ENCODE measurements around the gene CACNB2.

The CACNB2 gene

GRCh38 chr10:18455086-18455884 lies 315.1 kb downstream of the CACNB2 start:
- no peak for DNase-seq (ENCODE audit: low read depth)

GRCh38 chr10:18456984-18457383 lies 316.8 kb downstream of the CACNB2 start:
- no peak for DNase-seq (ENCODE audit: low read depth)

DNA sequence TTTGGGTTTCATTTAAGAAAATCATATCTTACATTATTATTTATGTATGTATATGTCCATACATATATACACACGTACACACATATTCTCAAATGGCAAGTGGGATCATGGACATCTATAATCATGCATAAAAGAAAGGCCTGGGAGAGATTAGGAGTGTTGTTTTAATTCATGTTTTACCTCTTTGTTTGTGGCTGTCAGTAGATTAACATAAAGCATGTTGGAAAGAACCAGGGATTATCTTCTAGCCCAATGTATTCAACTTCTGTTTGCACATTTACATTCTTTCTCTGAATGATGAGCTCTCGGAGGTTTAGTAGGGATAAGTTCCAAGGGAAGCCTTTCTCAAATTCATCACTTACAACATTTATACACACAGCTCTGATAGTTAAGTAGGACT lies 319.8 kb downstream of the CACNB2 start:
- no peak for DNase-seq (ENCODE audit: low read depth)

DNA sequence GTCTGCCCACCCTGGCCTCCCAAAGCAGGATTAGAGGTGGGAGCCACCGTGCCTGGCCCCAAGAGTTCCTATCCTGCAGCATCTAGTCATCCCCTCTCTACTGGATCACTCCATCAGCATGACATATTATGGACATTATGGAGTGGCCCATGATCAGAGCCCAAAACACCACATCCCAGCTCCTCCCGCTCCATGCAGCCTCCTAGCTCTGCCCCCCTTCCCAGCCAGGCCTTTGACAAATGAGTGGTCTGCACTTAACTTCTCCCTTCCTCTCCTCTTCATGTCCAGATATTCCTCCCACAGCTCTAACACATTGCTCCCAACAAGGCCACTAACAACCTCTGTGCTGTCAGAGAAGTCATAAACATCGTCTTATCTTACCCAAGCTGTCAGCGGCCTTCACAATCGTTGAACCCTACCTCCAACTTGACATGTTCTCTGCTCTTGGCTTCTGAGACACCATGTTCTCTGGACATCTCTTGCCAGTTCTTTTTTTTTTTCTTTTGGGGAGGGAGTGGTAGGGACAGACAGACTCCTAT lies 323.5 kb downstream of the CACNB2 start:
- DNase-seq (ENCODE audit: low read depth) = no peak

GRCh38 chr10:18469125-18469524 lies 328.9 kb downstream of the CACNB2 start:
- no peak for DNase-seq (ENCODE audit: low read depth)

DNA sequence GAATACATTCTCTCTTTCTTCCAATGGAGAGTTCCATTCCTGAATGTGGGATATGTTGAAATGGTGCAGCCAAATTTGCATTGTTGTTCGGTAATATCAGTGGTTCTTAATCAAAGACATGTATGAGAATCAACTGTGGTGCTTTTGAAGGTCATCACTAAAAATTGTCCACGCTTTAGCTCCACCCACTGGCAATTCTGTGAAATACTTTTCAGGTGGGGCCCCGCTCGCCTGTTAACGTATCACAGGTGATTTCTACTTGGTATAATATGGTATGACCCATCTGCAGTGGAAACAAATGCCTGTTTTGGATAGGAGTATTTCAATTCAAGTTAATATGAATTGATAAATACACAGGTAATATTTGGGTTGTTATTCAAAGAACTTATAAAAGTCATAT lies 332.8 kb downstream of the CACNB2 start:
- no peak for DNase-seq (ENCODE audit: low read depth)

DNA sequence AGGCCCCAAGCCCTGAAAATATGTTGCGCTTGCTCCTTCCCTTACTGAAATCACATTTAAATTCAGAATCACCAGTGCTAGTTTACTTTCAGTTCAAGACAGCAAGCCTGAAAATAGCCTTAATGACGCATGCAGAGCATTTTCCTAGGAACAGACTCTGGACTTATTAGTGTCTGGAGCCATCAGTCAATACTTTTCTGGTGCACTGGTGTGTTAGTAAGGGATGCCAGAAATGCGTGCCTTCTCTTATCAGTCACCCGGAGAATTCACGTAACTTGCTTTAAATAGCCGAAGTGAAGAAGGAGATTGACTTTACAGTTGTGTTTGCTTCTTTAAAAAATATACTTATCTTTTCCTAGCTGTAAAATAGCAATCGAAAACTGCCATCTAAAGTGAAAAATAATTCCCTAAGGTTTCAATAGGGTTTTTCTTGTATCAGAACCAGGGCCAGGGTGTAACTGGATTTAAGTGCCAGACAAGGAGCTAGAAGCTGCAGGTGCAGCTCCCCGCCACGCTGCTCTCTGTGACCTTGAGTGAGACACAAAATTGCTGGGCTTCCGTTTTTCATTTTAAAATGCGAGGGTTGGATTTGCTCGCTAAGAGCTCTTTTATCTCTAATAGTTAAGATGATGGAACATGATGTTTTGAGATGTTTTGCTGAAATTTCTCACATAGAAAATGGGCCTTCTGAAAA lies 333.3 kb downstream of the CACNB2 start:
- no peak for DNase-seq (ENCODE audit: low read depth)

- DNase-seq (ENCODE audit: low read depth) = no peak
Measured at GRCh38 chr10:18474118-18474455, 333.9 kb downstream of the CACNB2 start.

DNA sequence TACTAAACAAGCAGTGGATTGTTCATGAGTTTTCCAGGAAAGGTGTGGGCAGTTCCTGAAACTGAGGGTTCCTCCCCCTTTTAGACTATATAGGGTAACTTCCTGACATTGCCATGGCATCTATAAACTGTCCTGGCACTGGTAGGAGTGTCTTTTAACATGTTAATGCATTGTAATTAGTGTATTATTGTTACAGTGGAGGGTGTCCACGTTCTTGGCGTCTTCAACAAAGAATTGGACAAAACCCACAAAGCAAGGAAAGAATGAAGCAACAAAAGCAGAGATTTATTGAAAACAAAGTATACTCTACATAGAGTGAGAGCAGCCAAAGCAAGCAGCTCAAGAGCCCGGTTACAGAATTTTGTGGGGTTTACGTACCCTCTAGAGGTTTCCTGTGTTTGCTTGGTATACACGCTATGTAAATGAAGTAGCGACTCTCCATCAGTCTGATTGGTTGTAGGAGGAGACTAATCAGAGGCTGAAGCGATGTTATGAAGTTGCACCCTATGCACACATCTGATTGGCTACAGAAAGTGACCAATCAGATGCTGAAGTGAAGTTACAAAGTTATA lies 335.9 kb downstream of the CACNB2 start:
- no peak for DNase-seq (ENCODE audit: low read depth)

DNA sequence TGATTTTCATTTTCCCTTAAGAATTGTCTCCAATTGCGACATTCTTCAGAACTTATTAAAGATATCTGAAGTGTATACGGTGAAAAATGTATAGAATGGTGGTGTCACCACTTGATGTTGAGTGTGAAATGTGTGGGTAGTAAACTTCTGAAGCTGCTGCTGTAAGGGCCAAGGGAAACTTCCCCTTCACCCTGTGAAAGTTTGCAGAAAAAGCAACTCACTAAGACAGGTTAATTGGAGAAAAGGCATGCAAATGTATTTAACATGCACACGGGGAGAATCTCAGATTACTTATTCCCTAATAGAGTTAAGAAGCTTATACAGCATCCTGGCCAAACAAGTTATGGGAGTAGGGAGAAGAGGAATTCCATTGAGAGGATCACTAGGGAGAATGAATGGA lies 338.1 kb downstream of the CACNB2 start:
- no peak for DNase-seq (ENCODE audit: low read depth)

- no peak for DNase-seq (ENCODE audit: low read depth)
Measured at GRCh38 chr10:18479502-18479901, 339.3 kb downstream of the CACNB2 start.

- no peak for DNase-seq (ENCODE audit: low read depth)
Measured at GRCh38 chr10:18483516-18484186, 343.4 kb downstream of the CACNB2 start.

- DNase-seq (ENCODE audit: low read depth) = no peak
Measured at GRCh38 chr10:18486438-18486837, 346.2 kb downstream of the CACNB2 start.

DNA sequence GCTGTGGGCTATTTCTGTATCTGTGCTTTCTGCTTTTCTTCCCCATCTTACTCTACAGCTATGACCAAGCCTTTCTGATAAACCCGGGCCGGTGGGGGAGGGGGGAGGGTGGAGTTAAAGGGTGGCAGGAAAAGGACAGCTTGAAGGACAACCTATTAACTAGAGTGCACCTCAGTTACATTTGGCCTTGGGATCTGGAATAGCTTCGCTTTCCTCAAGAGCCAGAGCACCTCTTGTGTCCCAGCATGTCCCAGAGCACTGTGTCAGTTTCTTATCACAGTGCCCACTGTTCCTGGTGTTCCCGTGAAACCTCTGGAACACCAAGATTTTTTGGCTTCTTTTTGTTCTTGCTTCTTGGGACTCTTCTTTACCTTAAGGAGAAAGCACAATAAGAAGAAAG lies 350.5 kb downstream of the CACNB2 start:
- no peak for DNase-seq (ENCODE audit: low read depth)

DNA sequence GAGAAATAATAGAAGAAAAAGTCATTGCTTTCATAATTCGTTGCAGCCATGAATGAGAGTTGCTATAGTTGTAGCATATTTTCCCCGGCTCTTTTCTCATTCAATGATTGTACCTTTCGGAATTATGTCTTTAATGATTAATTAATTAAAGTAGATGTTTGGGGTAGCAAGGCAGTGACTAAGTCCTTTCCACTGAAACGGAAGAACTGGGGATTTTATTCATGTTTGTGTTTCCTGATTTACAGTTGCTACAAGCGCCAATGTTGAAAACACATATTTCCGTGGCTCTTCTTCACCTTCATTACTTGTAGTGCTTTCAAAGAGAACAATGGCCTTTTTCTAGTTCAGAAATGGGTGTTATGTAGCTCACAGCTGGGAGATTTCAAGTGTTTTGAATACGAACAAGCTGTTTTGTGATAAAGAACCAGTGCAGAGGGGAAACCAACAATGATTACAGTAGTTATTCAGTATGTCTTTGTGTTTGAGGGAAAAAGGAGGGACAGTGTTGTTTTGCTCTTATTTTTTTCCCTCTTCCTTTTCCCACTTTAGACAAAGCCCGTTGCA lies 357.7 kb downstream of the CACNB2 start:
- DNase-seq (ENCODE audit: low read depth) = no peak

- DNase-seq (ENCODE audit: low read depth) = no peak
Measured at GRCh38 chr10:18498998-18499397, 358.8 kb downstream of the CACNB2 start.

DNA sequence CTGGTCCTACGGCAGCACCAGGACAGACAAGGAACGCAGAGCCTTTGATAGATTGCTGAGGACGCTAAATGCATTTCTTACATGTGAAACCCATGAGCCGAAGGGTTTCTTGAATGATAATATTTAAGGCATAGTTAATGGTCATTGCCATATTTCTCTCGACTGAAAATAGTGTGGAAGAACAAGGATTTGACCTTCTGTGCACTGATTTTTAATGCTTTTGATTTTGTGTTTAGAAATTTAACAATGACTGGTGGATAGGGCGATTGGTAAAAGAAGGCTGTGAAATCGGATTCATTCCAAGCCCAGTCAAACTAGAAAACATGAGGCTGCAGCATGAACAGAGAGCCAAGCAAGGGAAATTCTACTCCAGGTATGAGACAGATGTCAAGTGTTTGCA lies 360.4 kb downstream of the CACNB2 start:
- no peak for DNase-seq (ENCODE audit: low read depth)

DNA sequence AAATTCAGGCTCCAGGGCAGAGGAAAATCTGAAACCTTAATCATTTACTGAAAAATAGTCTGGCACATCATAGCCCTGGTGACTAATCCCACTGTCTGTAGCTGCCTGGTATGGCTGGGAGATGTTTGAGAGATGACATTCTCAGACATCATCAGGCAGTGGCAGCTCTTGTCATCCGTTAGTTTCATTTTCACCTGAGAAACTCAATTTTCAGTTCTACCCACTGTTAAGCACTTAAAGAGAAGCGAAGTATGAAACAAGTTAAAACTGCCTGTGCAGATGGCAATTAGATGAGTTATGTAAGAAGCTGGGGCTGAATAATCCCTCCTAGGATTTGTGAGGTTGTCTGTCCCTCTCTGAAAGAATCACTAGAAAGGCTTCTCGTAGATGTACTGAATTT lies 361.0 kb downstream of the CACNB2 start:
- no peak for DNase-seq (ENCODE audit: low read depth)

- DNase-seq (ENCODE audit: low read depth) = no peak
Measured at GRCh38 chr10:18501629-18502028, 361.4 kb downstream of the CACNB2 start.

DNA sequence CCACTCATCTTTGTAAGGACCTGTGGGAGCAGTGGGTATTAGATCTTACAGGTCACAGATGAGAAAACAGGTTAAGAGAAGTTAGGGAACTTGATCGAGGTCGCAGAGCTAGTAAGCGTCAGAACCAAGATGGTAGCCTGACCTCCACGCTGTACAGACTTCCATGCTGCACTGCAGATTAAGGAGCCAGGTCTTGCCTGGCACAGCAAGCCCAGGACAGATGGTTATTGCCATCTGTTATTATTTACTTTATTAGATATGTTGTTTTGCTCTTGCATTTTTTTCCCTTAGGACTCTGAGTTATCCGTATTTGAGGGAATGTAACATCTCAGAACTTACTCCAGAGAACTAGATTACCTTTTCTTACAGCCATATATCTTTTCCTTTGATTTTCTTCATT lies 363.9 kb downstream of the CACNB2 start:
- no peak for DNase-seq (ENCODE audit: low read depth)

GRCh38 chr10:18505456-18506118 lies 365.4 kb downstream of the CACNB2 start:
- DNase-seq (ENCODE audit: low read depth) = no peak

DNA sequence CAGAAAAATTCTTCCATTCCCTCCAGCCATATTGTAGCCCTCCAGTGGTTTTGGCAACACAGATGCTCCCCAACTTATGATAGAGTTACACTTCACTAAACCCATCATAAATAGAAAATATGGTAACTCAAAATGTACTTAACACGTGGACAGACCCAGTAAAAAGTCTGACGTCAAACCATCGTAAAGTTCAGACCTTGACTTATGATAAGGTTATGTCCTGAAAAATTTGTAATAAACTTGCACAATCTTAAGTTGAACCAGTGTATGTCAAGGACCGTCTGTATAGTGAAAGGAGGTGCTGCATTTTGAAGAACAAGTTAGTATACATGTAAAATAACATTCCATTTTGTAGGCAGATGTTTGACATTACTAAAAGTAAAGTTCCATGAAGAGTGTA lies 368.4 kb downstream of the CACNB2 start:
- no peak for DNase-seq (ENCODE audit: low read depth)

Data from stimulated activated CD8-positive, alpha-beta memory T cell treated with anti-CD3 and anti-CD28 coated beads, Interleukin-15, amount 100 ng/mL, for 1 hour (primary cell).